Sigmoid colon (tissue), 7 donors: ENCODE measurements around the gene OR7G1. TPM values are rescaled to one million over a fixed set of nuclear protein-coding genes. Genes with fewer than 3 reads are reported as not detected.

Experiments used
- DNase-seq: peaks from one replicate; pipeline ENCODE4 v3.0.0-alpha.2; 2019
- H3K27ac ChIP-seq, 4 donors: fragments of 200-600 bp; sonication (generic); one replicate each; pipeline ENCODE4 v1.5.1; 2016 to 2019; ENCODE audit warnings: mild to moderate bottlenecking in 1 of 4
- H3K27me3 ChIP-seq, 3 donors: fragments of 200-600 bp; sonication (generic); one replicate each; pipeline ENCODE4 v1.5.1; 2019; ENCODE audit warnings: mild to moderate bottlenecking in 1 of 3
- H3K36me3 ChIP-seq, 4 donors: fragments of 200-600 bp; sonication (generic); one replicate each; pipeline ENCODE4 v1.5.1; 2016 to 2019
- H3K4me1 ChIP-seq, 4 donors: fragments of 200-600 bp; sonication (generic); one replicate each; pipeline ENCODE4 v1.5.1; 2017 to 2019
- H3K4me3 ChIP-seq, 4 donors: fragments of 200-600 bp; sonication (generic); one replicate each; pipeline ENCODE4 v1.5.1; 2017 to 2019; ENCODE audit warnings: mild to moderate bottlenecking in 2 of 4, moderate library complexity in 1 of 4
- H3K9me3 ChIP-seq, 4 donors: fragments of 200-600 bp in 3 of 4; sonication (generic) in 3 of 4; one replicate each; pipeline versions ENCODE4 v1.5.1 to v1.6.1; 2013 to 2019
- EP300 ChIP-seq, 4 donors: sonication (generic); formaldehyde crosslinking; IDR thresholded peaks; one replicate each; pipeline ENCODE4 v1.6.1; 2017; ENCODE audit warnings: antibody characterized with exemption in 4 of 4
- POLR2A ChIP-seq, 2 donors: fragments of 450-650 bp; IDR thresholded peaks; one replicate each; pipeline ENCODE4 v1.6.1; 2016; ENCODE audit warnings: antibody characterized with exemption in 2 of 2, mild to moderate bottlenecking in 2 of 2, moderate library complexity in 2 of 2
- POLR2AphosphoS5 ChIP-seq, 4 donors: sonication (generic); formaldehyde crosslinking; IDR thresholded peaks; one replicate each; pipeline ENCODE4 v1.6.1; 2017; ENCODE audit warnings: antibody characterized with exemption in 4 of 4
- WGBS, 2 donors: extraction: QIAGEN DNeasy Blood & Tissue Kit; methylation state at CpG; one replicate each; pipeline ENCODE4 v1.1.7; 2013; 5-methylcytosine and 5-hydroxymethylcytosine counted together
- intact Hi-C: fragments of 100-400 bp; cut with DNase I; formaldehyde crosslinking; loops from one replicate; pipeline ENCODE4 v1.15.1; 2023
- polyA plus RNA-seq, 3 donors: library from polyadenylated mRNA; stranded (reverse); fragments of 200-250 nt; gene quantifications; one replicate each; pipeline ENCODE4 v1.2.3, GENCODE V29; 2013
- total RNA-seq, 4 donors: library from RNA; depleted of rRNA; stranded (reverse); fragments of >200 nt; gene quantifications; one replicate each; pipeline ENCODE4 v1.1.0, GENCODE V29; 2016
- TF ChIP-seq, protein P1 (sequence below), 4 experiments: fragments of 450-650 bp in 3 of 4; fragments of 200-600 bp in 1 of 4; IDR thresholded peaks; one replicate each; pipeline ENCODE4 v1.5.1; 2016 to 2019; ENCODE audit warnings: antibody characterized with exemption in 4 of 4, mild to moderate bottlenecking in 3 of 4, moderate library complexity in 2 of 4
- donor health status: healthy with polysubstance abuse.
- donor health status: Bipolar disorder and iron deficiency.
- donor health status: healthy.

Gene OR7G1
- total and polyA plus RNA-seq, 7 donors, result not detected

GRCh38 chr19:9132422-9132821, 16.9 kb upstream of the OR7G1 start:
- no peaks in the 10 kb centered on the region for H3K4me1 ChIP-seq
- intact Hi-C loops, result no loop called here
- no peak overlapping the region for H3K27ac ChIP-seq
- peaks cover 0 to 13% (median 0%) of the 10 kb centered on the region in 3 donors for H3K27me3 ChIP-seq
- no peaks in the 10 kb centered on the region for H3K36me3 ChIP-seq
- no peaks in the 10 kb centered on the region for H3K9me3 ChIP-seq
- TF ChIP-seq EP300 (IDR thresholded peaks at IDR 0.05) (no peak), POLR2AphosphoS5 (IDR thresholded peaks at IDR 0.05) (no peak), POLR2A (IDR thresholded peaks at IDR 0.05) (no peak)
- TF ChIP-seq, protein P1, sequence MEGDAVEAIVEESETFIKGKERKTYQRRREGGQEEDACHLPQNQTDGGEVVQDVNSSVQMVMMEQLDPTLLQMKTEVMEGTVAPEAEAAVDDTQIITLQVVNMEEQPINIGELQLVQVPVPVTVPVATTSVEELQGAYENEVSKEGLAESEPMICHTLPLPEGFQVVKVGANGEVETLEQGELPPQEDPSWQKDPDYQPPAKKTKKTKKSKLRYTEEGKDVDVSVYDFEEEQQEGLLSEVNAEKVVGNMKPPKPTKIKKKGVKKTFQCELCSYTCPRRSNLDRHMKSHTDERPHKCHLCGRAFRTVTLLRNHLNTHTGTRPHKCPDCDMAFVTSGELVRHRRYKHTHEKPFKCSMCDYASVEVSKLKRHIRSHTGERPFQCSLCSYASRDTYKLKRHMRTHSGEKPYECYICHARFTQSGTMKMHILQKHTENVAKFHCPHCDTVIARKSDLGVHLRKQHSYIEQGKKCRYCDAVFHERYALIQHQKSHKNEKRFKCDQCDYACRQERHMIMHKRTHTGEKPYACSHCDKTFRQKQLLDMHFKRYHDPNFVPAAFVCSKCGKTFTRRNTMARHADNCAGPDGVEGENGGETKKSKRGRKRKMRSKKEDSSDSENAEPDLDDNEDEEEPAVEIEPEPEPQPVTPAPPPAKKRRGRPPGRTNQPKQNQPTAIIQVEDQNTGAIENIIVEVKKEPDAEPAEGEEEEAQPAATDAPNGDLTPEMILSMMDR (IDR thresholded peaks at IDR 0.05), result no peak
- DNase-seq, result no peak
- 62 to 64% methylated on average over 5 of the region's 5 CpGs for WGBS, 2 donors
- no peak overlapping the region for H3K4me3 ChIP-seq

DNA sequence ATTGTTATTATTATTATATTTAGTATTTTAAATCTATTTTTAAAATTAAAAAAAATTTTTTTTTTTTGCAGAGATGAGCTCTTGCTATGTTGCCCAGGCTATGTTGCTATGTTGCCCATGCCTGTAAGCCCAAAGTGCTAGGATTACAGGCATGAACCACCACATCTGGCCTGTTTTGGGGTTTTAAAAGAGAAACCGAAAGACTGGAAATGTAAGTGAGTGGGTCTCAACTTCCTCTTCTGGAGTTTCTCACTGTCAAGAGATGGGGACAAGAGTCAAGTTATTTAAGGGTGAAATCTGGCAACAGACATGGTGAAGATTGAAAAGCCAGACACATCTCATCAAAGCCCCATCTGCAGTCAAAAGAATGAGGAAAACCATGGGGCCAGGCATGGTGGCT, 15.4 kb upstream of the OR7G1 start:
- no peak overlapping the region for H3K4me3 ChIP-seq
- H3K9me3 ChIP-seq, result no peaks in the 10 kb centered on the region
- intact Hi-C loops, result no loop called here
- no peaks in the 10 kb centered on the region for H3K36me3 ChIP-seq
- H3K4me1 ChIP-seq, result no peaks in the 10 kb centered on the region
- 25 to 81% methylated on average over 1 of the region's 1 CpG for WGBS, 2 donors
- H3K27ac ChIP-seq, result no peak overlapping the region
- TF ChIP-seq POLR2AphosphoS5 (IDR thresholded peaks at IDR 0.05), result no peak
- no peak for TF ChIP-seq POLR2A (IDR thresholded peaks at IDR 0.05)
- no peak for TF ChIP-seq EP300 (IDR thresholded peaks at IDR 0.05)
- TF ChIP-seq, protein P1 (IDR thresholded peaks at IDR 0.05), result no peak
- H3K27me3 ChIP-seq, result peaks cover 0 to 21% (median 0%) of the 10 kb centered on the region in 3 donors
- DNase-seq, result no peak

GRCh38 chr19:9128171-9128570, 12.6 kb upstream of the OR7G1 start:
- no peak for DNase-seq
- no peaks in the 10 kb centered on the region for H3K4me1 ChIP-seq
- no peak for TF ChIP-seq POLR2AphosphoS5 (IDR thresholded peaks at IDR 0.05)
- TF ChIP-seq, protein P1 (IDR thresholded peaks at IDR 0.05), result no peak
- TF ChIP-seq POLR2A (IDR thresholded peaks at IDR 0.05), result no peak
- no peak for TF ChIP-seq EP300 (IDR thresholded peaks at IDR 0.05)
- 59 to 66% methylated on average over 3 of the region's 3 CpGs for WGBS, 2 donors
- H3K4me3 ChIP-seq, result no peak overlapping the region
- no peaks in the 10 kb centered on the region for H3K36me3 ChIP-seq
- intact Hi-C loops, result no loop called here
- no peaks in the 10 kb centered on the region for H3K9me3 ChIP-seq
- peaks cover 0 to 22% (median 0%) of the 10 kb centered on the region in 3 donors for H3K27me3 ChIP-seq
- H3K27ac ChIP-seq, result no peak overlapping the region

DNA sequence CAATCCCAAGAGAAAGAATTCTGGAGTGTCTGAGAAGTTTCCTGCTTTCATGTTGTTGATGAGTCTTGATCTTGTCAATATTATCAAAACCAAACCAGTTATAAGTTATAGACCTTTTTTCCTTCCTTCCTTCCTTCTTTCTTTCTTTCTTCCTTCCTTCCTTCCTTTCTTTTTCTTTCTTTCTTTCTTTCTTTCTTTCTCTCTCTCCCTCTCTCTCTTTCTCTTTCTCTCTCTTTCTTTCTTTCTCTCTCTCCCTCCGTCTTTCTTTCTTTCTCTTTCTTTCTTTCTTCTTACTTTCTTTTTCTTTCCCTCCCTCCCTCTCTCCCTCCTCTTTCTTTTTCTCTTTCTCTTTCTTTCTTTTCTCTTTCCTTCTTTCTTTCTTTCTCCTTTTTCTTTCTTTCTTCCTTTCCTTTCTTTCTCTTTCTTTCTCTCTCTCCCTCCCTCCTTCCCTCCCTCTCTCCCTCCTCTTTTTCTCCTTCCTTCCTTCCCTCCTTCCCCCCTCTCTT, 11.4 kb upstream of the OR7G1 start, which contains the start of gene OR7G3:
Gene OR7G3 (minus strand): TSS at position 51 of the 506 bp plus-strand sequence. CDS start 0 bp downstream, at position 51.
- H3K27ac ChIP-seq, result no peak within 1 kb of the TSS
- intact Hi-C loops, result no loop called here
- H3K27me3 ChIP-seq, result peaks cover 0 to 22% (median 0%) of the 10 kb centered on the region in 3 donors
- H3K4me1 ChIP-seq, result no peaks in the 10 kb centered on the region
- 76 to 81% methylated on average over 1 of the region's 1 CpG for WGBS, 2 donors
- DNase-seq, result no peak
- no peak within 1 kb of the TSS for H3K4me3 ChIP-seq
- no peak for TF ChIP-seq POLR2A (IDR thresholded peaks at IDR 0.05)
- no peak for TF ChIP-seq EP300 (IDR thresholded peaks at IDR 0.05)
- TF ChIP-seq POLR2AphosphoS5 (IDR thresholded peaks at IDR 0.05), result no peak
- TF ChIP-seq, protein P1 (IDR thresholded peaks at IDR 0.05), result no peak
- H3K36me3 ChIP-seq, result no peaks in the 10 kb centered on the region
- no peaks in the 10 kb centered on the region for H3K9me3 ChIP-seq

GRCh38 chr19:9116547-9116946, 984 bp upstream of the OR7G1 start:
- intact Hi-C loops, result no loop called here
- WGBS, 2 donors, result 56 to 62% methylated on average over 5 of the region's 5 CpGs
- no peaks in the 10 kb centered on the region for H3K4me1 ChIP-seq
- no peak overlapping the region for H3K27ac ChIP-seq
- H3K9me3 ChIP-seq, result no peaks in the 10 kb centered on the region
- no peak overlapping the region for H3K4me3 ChIP-seq
- TF ChIP-seq EP300 (IDR thresholded peaks at IDR 0.05), result no peak
- TF ChIP-seq POLR2AphosphoS5 (IDR thresholded peaks at IDR 0.05), result no peak
- no peak for TF ChIP-seq POLR2A (IDR thresholded peaks at IDR 0.05)
- TF ChIP-seq, protein P1 (IDR thresholded peaks at IDR 0.05), result no peak
- DNase-seq, result no peak
- H3K27me3 ChIP-seq, result peaks cover 0 to 12% (median 0%) of the 10 kb centered on the region in 3 donors
- no peaks in the 10 kb centered on the region for H3K36me3 ChIP-seq
